ENCODE results near the gene SAA1.
"Not testable (repeated sequence)": the region's sequence is repeated elsewhere in the genome, so short reads cannot be mapped to it uniquely, and the experiment has no call there.

Gene SAA1

GRCh38 chr11:18261721-18262120 lies 4.3 kb upstream of the SAA1 start:
- no peak for DNase-seq

GRCh38 chr11:18262681-18263350 lies 3.2 kb upstream of the SAA1 start:
- DNase-seq = not testable (repeated sequence)

GRCh38 chr11:18264035-18264434 lies 2.0 kb upstream of the SAA1 start:
- no peak for DNase-seq

- no peak for DNase-seq
These were observed 1.1 kb upstream of the SAA1 start for GRCh38 chr11:18264677-18265555.

- DNase-seq = not testable (repeated sequence)
These were observed 1.5 kb downstream of the SAA1 start for GRCh38 chr11:18267335-18268133.

GRCh38 chr11:18269252-18269651 lies 3.2 kb downstream of the SAA1 start:
- not testable (repeated sequence) for DNase-seq

- no peak for DNase-seq
These were observed 4.0 kb downstream of the SAA1 start for GRCh38 chr11:18270102-18270501.

GRCh38 chr11:18271206-18271605 lies 5.1 kb downstream of the SAA1 start:
- no peak for DNase-seq

- no peak for DNase-seq
These were observed 11.7 kb downstream of the SAA1 start for GRCh38 chr11:18277565-18278271.

- DNase-seq = no peak
These were observed 14.5 kb downstream of the SAA1 start for GRCh38 chr11:18280438-18281045.

GRCh38 chr11:18282626-18283025 lies 16.6 kb downstream of the SAA1 start:
- no peak for DNase-seq

- no peak for DNase-seq
These were observed 19.8 kb downstream of the SAA1 start for GRCh38 chr11:18285841-18286240.

- DNase-seq = no peak
These were observed 22.8 kb downstream of the SAA1 start for GRCh38 chr11:18288911-18289310.

- DNase-seq = no peak
These were observed 28.8 kb downstream of the SAA1 start for GRCh38 chr11:18294862-18295261.

GRCh38 chr11:18295316-18295715 lies 29.3 kb downstream of the SAA1 start:
- no peak for DNase-seq

GRCh38 chr11:18299721-18300120 lies 33.7 kb downstream of the SAA1 start:
- DNase-seq = no peak

- no peak for DNase-seq
These were observed 38.7 kb downstream of the SAA1 start for GRCh38 chr11:18304745-18305144.

GRCh38 chr11:18307461-18308139 lies 41.5 kb downstream of the SAA1 start:
- no peak for DNase-seq

GRCh38 chr11:18308242-18308641 lies 42.2 kb downstream of the SAA1 start:
- DNase-seq = no peak

GRCh38 chr11:18309691-18310090 lies 43.6 kb downstream of the SAA1 start:
- no peak for DNase-seq

- no peak for DNase-seq
These were observed 44.8 kb downstream of the SAA1 start for GRCh38 chr11:18310800-18311340.
